Neuron (in vitro differentiated cells): ENCODE results near the gene ARHGAP5.
A peak's percentile ranks its signal among the peaks of the same experiment; 100 is the strongest.

Source experiments
- H2AFZ ChIP-seq: one replicate; pipeline ENCODE4 v1.6.1; 2013; ENCODE audit warnings: low read depth, mild to moderate bottlenecking, inconsistent platforms, low read length, moderate library complexity
- H3K27me3 ChIP-seq: one replicate; pipeline ENCODE4 v1.6.1; 2013; ENCODE audit warnings: low read length; ENCODE audit not compliant: insufficient read depth
- H3K36me3 ChIP-seq: one replicate; pipeline ENCODE4 v1.6.1; 2013; ENCODE audit warnings: low read length; ENCODE audit not compliant: insufficient read depth
- H3K4me1 ChIP-seq: one replicate; pipeline ENCODE4 v1.6.1; 2013; ENCODE audit warnings: low read length; ENCODE audit not compliant: insufficient read depth
- H3K4me3 ChIP-seq: 2 replicates; pipeline ENCODE4 v1.5.1; 2013; ENCODE audit warnings: mild to moderate bottlenecking, low read length, moderate library complexity
- H3K9me3 ChIP-seq: one replicate; pipeline ENCODE4 v1.6.1; 2013; ENCODE audit warnings: low read length

ARHGAP5 gene, protein sequence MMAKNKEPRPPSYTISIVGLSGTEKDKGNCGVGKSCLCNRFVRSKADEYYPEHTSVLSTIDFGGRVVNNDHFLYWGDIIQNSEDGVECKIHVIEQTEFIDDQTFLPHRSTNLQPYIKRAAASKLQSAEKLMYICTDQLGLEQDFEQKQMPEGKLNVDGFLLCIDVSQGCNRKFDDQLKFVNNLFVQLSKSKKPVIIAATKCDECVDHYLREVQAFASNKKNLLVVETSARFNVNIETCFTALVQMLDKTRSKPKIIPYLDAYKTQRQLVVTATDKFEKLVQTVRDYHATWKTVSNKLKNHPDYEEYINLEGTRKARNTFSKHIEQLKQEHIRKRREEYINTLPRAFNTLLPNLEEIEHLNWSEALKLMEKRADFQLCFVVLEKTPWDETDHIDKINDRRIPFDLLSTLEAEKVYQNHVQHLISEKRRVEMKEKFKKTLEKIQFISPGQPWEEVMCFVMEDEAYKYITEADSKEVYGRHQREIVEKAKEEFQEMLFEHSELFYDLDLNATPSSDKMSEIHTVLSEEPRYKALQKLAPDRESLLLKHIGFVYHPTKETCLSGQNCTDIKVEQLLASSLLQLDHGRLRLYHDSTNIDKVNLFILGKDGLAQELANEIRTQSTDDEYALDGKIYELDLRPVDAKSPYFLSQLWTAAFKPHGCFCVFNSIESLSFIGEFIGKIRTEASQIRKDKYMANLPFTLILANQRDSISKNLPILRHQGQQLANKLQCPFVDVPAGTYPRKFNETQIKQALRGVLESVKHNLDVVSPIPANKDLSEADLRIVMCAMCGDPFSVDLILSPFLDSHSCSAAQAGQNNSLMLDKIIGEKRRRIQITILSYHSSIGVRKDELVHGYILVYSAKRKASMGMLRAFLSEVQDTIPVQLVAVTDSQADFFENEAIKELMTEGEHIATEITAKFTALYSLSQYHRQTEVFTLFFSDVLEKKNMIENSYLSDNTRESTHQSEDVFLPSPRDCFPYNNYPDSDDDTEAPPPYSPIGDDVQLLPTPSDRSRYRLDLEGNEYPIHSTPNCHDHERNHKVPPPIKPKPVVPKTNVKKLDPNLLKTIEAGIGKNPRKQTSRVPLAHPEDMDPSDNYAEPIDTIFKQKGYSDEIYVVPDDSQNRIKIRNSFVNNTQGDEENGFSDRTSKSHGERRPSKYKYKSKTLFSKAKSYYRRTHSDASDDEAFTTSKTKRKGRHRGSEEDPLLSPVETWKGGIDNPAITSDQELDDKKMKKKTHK (N-terminal part only)

DNA sequence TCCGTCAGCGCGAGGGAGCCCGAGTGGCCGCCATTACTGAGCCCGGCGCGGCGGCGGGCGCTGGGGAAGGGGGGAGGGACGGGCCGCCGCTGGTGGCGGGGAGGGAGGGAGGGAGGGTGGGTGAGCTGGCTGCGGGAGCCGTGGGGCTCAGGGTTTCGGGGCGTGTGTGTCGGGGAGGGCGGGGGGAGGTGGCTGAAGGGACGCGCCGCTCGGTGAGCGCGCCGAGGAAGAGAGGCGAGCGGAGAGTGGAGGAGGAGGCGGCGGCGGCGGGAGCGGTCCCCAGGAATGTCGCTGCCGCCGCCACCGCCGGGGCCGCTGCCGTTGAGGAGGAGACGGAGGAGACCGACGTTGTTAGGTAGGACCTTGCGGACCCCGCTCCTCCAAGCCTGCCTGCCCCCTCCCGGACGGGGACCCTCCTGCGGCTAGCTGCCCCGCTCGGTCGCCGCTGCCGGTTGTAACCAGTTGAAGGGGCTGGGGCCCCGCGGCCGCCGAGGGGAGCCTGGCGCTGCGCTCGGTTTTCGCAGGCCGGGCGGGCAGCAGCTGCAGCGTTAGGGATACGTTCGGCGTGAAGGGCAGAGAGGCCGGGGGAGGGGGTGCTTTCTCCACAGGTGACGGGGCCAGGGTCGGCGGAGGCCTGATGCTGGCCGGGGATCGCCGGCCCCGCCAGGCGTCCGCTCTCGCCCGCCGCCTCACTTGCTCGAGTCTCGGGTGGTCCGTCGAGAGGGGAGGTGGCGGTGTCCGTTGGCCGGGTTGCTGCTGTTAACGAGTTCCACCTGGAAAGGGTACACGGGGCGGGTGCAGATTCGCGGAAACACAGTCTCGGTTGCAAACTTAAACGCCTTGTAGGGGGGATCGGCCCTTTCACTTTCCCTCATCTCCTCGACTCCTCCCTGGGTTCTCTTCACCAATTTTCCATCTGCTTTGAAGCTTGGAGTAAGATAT is at the start of gene ARHGAP5:
TSS of gene ARHGAP5 (plus strand) at position 224 of the 942 bp plus-strand sequence. CDS start 13,366 bp downstream, outside the sequence.
- Histone ChIP-seq H3K36me3 (no peaks in the 10 kb centered on the region), H2AFZ (peak within 1 kb of the TSS; percentile 96), H3K9me3 (no peaks in the 10 kb centered on the region), H3K27me3 (no peaks in the 10 kb centered on the region), H3K4me1 (peaks cover 17% of the 10 kb centered on the region), H3K4me3 (peak within 1 kb of the TSS; percentile 99)

DNA sequence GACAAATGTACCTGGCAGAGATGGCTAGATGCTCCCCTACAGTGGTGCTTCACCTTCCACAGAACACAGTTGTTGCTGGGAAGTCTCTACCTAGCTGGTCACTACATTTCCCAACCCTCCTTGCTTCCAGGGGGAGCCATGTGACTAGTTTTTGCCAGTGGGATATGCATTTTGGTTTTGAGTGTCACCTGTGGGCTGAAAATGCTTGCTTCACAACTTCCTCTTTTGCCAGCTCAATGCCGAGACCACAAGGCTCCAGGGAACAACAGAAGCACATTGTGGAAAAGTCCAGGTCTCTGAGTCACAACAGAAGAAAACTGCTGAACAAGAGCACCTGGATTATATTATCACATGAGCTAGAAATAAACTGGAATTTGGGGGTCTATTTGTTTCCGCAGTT is 48.5 kb upstream of the ARHGAP5 start:
- no peaks in the 10 kb centered on the region for H3K9me3 ChIP-seq

DNA sequence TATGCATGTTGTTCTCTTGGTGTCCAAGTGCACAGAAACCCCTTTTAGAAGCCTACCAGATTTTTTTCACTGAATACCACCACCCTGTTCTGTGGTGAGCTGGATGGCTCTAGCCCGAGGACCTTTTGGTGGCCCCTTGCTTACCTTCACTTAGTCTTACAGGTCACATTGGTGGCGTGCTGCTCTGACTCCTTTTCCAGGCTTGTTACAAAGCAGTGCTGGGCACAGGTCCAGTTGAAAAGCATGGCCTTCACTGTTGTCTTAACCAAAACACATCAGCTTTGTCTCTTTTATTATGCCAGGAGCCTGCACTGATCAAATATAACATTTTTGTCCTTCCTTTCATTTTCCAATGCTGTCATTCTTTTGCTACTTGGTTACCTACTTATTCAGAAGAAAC is 43.6 kb upstream of the ARHGAP5 start:
- H3K27me3 ChIP-seq: no peaks in the 10 kb centered on the region
- H3K4me1 ChIP-seq: peaks cover 2% of the 10 kb centered on the region
- H3K4me3 ChIP-seq: no peak overlapping the region
- H2AFZ ChIP-seq: no peak overlapping the region
- no peaks in the 10 kb centered on the region for H3K9me3 ChIP-seq
- no peaks in the 10 kb centered on the region for H3K36me3 ChIP-seq

More for the DNA sequence above, 48.5 kb upstream of the ARHGAP5 start:
- no peak overlapping the region for H3K4me3 ChIP-seq
- no peaks in the 10 kb centered on the region for H3K27me3 ChIP-seq
- no peak overlapping the region for H2AFZ ChIP-seq
- H3K4me1 ChIP-seq: peaks cover 2% of the 10 kb centered on the region
- H3K36me3 ChIP-seq: no peaks in the 10 kb centered on the region

DNA sequence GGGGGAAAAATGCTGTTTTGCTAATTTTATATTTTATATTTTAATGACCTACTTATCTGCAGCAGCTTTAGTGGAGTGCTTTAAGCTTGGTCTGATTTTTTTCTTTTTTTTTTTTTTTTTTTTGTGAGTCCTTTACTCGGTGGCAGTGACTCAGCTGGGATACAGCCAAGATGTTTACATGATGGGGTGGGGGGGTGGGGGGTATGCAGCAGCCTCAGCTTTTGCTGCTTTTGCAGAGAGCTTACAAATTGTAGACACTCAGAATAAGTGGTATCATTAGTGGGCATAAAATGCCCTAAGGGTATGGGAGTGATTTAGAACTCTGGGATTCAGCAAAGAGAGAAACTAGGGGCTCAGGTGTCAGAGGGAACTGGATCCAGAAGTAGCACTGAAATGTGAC is 38.2 kb upstream of the ARHGAP5 start:
- Histone ChIP-seq H3K4me3 (no peak overlapping the region), H3K36me3 (no peaks in the 10 kb centered on the region), H3K27me3 (no peaks in the 10 kb centered on the region), H3K9me3 (no peaks in the 10 kb centered on the region), H2AFZ (no peak overlapping the region), H3K4me1 (peaks cover 8% of the 10 kb centered on the region)

DNA sequence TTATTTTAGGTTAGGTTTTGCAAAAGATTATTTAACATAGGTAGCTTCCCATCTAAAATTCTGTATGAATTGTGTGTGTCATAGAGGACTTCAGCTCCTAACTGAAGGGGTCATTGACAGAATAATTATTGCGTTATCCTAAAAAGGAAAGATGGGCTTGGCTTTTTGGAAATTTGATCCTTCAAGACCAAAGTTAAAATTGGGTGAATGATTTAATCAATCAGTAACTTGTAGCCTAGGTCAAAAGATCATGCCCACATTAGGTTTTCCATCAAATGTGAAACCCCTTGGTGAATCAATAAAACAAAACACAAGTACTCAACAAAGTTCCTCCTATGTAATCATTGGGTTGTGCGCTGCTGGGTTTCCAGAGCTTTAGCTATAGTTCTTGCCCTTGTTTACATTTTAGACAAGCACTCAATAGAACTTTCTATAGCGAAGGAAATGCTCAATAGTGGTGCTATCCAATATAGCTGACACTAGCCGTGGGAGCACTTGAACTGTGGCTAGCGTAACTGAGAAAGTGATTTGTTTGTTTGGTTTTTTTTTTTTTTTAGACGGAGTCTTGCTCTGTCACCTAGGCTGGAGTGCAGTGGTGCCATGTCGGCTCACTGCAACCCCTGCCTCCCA is 37.6 kb upstream of the ARHGAP5 start:
- Histone ChIP-seq H3K4me1 (peaks cover 14% of the 10 kb centered on the region), H3K4me3 (no peak overlapping the region), H3K27me3 (no peaks in the 10 kb centered on the region), H2AFZ (no peak overlapping the region), H3K9me3 (no peaks in the 10 kb centered on the region), H3K36me3 (no peaks in the 10 kb centered on the region)

DNA sequence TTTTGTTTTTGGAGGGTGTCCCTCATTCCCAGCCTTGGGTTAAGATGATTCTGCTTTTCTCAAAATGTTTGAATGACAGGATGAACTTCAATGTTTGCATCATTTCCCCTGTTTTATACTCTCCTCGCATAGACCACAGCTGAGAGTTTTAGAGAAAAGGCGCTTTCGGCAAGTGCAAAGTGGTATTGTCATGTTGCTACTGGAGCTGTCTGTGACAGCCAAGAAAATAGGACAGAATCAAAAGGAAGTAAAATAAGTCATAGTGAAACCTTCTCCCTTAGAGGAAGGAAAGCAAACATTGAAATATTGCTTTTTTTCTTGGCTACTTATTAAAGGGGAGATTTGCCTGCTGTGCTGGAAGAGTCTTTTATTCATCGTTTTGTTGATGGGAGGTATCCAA is 33.5 kb upstream of the ARHGAP5 start:
- Histone ChIP-seq H3K9me3 (no peaks in the 10 kb centered on the region), H3K4me3 (peak overlapping the region; percentile 1), H2AFZ (no peak overlapping the region), H3K36me3 (no peaks in the 10 kb centered on the region), H3K27me3 (no peaks in the 10 kb centered on the region), H3K4me1 (peaks cover 12% of the 10 kb centered on the region)

DNA sequence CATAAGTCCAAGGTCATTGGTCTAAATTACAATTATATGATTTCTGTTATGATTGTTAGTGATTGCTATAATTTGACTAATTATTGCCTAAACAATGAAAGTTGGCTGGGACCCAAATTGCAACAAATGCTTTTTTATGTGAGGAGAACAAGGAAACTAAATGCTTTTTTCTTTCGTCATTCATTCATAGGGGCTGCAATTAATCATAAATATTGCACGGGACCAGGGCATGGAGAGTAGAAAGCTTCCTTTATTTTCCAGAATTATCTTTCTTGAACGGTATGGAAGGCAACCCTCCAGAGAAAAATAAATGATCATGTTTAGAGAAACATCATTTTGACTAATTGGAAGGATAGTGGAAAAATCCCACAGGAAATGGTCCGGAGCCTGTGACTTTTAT is 32.6 kb upstream of the ARHGAP5 start:
- Histone ChIP-seq H3K36me3 (no peaks in the 10 kb centered on the region), H2AFZ (no peak overlapping the region), H3K4me3 (no peak overlapping the region), H3K9me3 (no peaks in the 10 kb centered on the region), H3K4me1 (peaks cover 12% of the 10 kb centered on the region), H3K27me3 (no peaks in the 10 kb centered on the region)

DNA sequence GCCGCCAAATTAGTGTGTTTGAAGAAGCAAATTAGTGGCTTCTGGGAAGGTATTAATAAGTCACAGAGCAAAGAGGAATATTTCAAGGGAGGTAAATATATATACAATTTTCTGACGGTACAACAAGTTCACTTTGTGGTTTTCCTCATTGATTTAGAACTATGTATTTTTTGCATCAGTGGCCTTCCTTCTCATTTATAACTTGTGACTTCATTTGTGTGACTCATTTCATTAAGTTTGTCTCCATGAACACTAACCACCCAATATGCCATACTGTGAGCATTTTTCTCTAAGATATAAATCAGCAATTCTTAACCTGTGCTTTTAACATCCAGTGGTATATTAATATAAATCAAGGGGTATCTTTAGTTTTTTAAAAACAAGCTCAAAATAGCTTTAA is 29.3 kb upstream of the ARHGAP5 start:
- H3K9me3 ChIP-seq: no peaks in the 10 kb centered on the region
- no peak overlapping the region for H2AFZ ChIP-seq
- H3K36me3 ChIP-seq: no peaks in the 10 kb centered on the region
- no peaks in the 10 kb centered on the region for H3K27me3 ChIP-seq
- H3K4me3 ChIP-seq: no peak overlapping the region
- H3K4me1 ChIP-seq: peaks cover 12% of the 10 kb centered on the region

DNA sequence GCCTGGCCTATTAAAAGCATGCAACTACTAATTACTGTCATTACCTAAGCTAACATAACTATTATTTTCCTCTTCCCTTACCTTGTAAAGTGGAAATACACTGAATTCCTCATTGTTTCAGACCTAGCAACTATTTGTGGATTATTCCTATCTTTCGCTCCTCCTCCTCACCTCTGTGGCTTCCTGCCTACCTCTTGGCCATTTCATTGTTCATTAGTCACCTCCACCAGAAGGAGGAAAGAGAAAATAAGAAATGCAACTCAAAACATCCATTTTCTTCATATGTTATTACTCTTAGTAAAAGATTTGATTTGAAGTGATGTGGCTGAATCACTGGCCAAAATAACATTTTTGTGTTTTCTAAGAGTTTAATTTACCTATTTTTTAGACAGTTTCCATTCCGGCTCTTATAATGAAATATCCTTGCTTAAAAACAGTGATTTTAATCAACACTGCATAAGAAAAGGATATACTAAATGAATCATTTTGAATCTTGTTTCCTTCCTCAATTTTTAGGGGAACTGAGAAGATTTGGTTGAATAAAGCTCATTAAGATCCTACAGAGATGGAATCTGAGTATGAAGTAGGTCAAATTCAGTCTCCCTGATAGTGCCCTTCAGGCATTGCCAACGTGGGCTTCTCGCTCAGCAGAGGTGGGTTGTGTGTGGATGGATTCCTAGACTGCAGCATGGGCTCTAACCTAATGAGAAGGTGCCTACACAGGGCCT is 27.6 kb upstream of the ARHGAP5 start:
- no peaks in the 10 kb centered on the region for H3K27me3 ChIP-seq
- peaks cover under 1% of the 10 kb centered on the region for H3K4me1 ChIP-seq
- no peak overlapping the region for H2AFZ ChIP-seq
- H3K36me3 ChIP-seq: no peaks in the 10 kb centered on the region
- peaks cover 4% of the 10 kb centered on the region for H3K9me3 ChIP-seq
- no peak overlapping the region for H3K4me3 ChIP-seq

DNA sequence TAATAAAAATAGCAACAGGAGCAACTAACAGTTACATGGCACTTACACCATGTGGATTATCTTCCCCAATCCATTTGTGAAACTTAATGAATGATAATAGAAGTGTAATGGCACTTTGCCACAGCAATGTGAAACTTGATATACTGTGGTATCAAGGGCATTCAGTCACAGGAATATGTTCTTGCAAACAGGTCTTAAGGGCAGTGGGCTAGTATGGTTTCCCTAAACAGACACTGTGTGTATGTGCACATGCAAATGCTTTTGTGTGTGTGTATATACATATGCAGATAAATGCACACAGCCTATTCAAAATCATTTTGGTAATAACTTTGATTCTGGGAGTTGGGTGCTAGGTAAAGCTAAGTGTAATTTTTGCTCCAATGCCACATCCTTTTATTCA is 26.2 kb upstream of the ARHGAP5 start:
- Histone ChIP-seq H3K4me3 (no peak overlapping the region), H3K36me3 (no peaks in the 10 kb centered on the region), H3K9me3 (peaks cover 4% of the 10 kb centered on the region), H2AFZ (no peak overlapping the region), H3K4me1 (no peaks in the 10 kb centered on the region), H3K27me3 (no peaks in the 10 kb centered on the region)

DNA sequence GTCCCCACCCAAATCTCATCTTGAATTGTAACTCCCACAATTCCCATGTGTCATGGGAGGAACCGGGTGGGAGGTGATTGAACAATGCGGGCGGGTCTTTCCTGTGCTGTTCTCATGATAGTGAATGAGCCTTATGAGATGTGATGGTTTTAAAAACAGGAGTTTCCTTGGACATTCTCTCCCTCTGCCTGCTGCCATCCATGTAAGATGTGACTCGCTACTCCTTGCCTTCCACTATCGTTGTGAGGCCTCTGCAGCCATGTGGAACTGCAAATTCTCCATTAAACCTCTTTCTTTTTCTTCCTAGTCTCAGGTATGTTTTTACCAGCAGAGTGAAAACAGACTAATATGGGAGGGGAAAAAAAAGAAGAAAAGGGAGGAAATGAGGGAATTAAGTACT is 22.6 kb upstream of the ARHGAP5 start:
- H3K27me3 ChIP-seq: no peaks in the 10 kb centered on the region
- H3K36me3 ChIP-seq: no peaks in the 10 kb centered on the region
- no peak overlapping the region for H3K4me3 ChIP-seq
- peaks cover 12% of the 10 kb centered on the region for H3K4me1 ChIP-seq
- peaks cover 4% of the 10 kb centered on the region for H3K9me3 ChIP-seq
- H2AFZ ChIP-seq: no peak overlapping the region
